Motor neuron (in vitro differentiated cells): Measurements from ENCODE around the gene HOXD1. TPM values are rescaled to one million over a fixed set of nuclear protein-coding genes. Genes with fewer than 3 reads are reported as not detected.

Experiments
- ATAC-seq, 8 experiments: fragments of 200-7000 bp; cut with Tn5 transposase; replicated peaks in 6 of 8; 2 replicates each; pipeline ENCODE4 v1.8.0; 2021; ENCODE audit warnings: mild to moderate bottlenecking in 8 of 8, moderate library complexity in 8 of 8
- H3K27ac ChIP-seq, 2 donors: fragments of 250-450 bp; sonication (Bioruptor Pico); 2 replicates each; pipeline ENCODE4 v1.9.0; 2021; ENCODE audit warnings: antibody characterized with exemption in 2 of 2, mild to moderate bottlenecking in 2 of 2, moderate library complexity in 1 of 2
- H3K4me1 ChIP-seq, 2 donors: fragments of 250-450 bp; sonication (Bioruptor Pico); replicated peaks in 1 of 2; 2 replicates each; pipeline ENCODE4 v1.6.1; 2021; ENCODE audit warnings: antibody characterized with exemption in 2 of 2, mild to moderate bottlenecking in 2 of 2, moderate library complexity in 1 of 2
- H3K4me3 ChIP-seq, 5 donors: fragments of 250-450 bp; sonication (Bioruptor Pico); 2 replicates each; pipeline ENCODE4 v1.9.0; 2021; ENCODE audit warnings: antibody characterized with exemption in 5 of 5, mild to moderate bottlenecking in 5 of 5, moderate library complexity in 4 of 5
- WGBS, 10 experiments: fragments of 450-650 bp; shearing (Covaris generic); methylation state at CpG; one replicate each; pipeline ENCODE4 v1.0.0; 2022; 5-methylcytosine and 5-hydroxymethylcytosine counted together
- in situ Hi-C, 9 experiments: fragments of 400-800 bp; cut with MboI; loops; one replicate each; pipeline ENCODE4 v1.15.0; 2021; ENCODE audit warnings: low sequenced_read_pairs in 9 of 9, low pct_unique_long_range_greater_than_20kb in 2 of 9; ENCODE audit not compliant: unreplicated experiment in 9 of 9
- total RNA-seq, 8 experiments: library from RNA; unstranded; fragments of 300-600 nt; gene quantifications; 2 replicates each; pipeline versions ENCODE4 v1.2.3 to v1.2.4, GENCODE V29; 2022

The HOXD1 gene
- total RNA-seq, 8 experiments from 2014 or later, result 0.43 to 6.2 (median 2.6) TPM

DNA sequence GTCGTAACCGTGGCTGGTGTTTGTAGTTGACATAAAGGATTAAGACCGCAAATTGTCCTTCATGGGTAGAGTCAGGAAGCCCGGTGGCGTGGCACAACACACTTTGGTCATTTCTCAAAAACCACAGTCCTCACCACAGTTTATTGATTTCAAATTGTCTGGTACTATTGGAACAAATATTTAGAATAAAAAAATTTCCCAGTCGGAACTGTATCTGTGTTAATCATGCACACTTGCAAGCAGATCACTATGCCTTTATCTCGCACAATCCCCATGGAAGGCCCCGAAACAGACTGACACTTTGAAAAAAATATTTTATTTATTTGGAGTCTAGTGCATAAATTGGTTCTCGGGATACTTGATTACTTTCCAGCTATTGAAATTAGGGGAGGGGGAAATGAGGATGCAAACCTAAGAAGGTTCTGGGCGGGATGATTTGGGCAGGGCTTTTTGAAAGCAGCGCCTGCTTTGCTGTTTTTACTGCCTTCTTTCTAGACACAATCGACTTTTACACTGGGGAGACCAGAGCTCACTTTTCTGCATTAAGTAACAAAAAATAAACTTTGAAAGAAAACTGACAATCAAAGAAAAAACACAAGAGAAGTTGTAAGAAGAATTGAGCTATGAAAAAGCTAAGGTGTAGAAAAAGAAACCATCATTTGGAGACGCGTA, 15.4 kb upstream of the HOXD1 start:
- Histone ChIP-seq H3K4me1 (peaks cover 57 to 81% of the 10 kb centered on the region in 2 donors), H3K4me3 (peak overlapping the region; percentile 28 to 50 (median 39)), H3K27ac (peak overlapping the region; percentile 94 to 95)
- in situ Hi-C loops, result no loop called here
- no peak for ATAC-seq
- WGBS, 10 experiments, result 2 to 100% (median 11%) methylated on average over 3 to 14 of the region's 14 CpGs; no CpG with 5 or more reads in 1 of the 10 experiments

DNA sequence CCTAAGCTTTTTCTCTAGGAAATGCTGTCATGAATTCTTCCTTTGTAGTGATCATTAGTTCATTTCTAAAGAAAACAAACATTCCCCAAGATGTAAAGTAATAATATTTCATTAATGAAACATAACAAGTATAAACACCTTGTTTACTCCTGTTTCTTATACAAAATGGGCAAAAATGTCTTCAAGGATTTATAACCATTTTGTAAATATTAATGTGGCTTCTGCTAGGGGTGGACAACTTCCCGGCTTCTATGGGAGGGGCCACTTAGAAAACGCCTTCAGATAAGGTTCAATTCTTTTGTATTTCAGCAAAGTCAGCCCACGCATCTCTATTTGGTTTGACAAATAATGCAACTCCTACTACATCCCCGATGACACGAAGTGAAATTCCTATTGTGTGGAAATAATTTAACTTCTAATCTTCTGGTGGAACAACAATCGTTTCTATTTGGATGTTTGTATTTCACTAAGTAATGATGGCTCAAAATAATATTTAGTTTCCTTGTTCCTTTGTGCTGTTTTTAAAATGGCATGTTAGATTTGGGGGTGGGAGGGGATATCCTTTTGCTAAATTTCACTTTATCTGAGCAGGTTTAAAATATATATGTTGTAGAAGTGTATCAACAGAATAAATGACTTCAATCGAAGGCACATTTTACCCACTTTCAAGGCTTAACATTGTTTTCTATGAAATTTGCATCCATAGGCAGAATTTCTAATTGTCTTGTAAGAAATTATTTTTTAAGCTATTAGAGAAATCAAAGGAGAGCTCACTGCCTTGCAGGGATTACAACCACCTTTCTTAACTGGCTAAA, 14.7 kb upstream of the HOXD1 start:
- 0 to 91% (median 0%) methylated on average over 1 to 7 of the region's 7 CpGs for WGBS, 10 experiments
- in situ Hi-C loops, result no loop called here
- peak overlapping the region; percentile 28 to 50 (median 39) for H3K4me3 ChIP-seq
- H3K4me1 ChIP-seq, result peaks cover 58 to 79% of the 10 kb centered on the region in 2 donors
- H3K27ac ChIP-seq, result peak overlapping the region; percentile 94 to 95
- no peak for ATAC-seq

DNA sequence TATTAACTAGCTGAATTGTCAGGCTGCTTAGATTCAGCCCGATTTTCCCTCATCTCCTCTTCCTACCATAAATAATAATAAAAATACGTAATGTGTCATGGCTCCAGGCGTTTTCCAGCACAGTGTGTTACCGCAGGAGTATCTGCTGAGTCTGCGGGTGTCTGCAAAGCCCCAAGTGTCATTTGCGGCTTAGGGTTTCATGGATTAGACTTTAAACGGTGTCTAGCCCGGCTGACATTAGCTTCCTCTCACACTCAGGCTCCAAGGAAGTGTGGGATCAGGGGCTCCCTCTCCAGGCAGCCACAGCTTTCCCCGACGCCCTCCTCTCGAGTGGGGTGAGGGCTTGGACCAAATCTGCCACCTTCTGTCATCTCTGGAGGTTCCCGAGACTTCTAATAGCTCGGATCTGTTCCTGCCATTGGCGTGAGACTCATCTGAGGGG, 14.1 kb upstream of the HOXD1 start:
- 0 to 96% (median 6%) methylated on average over 3 to 8 of the region's 14 CpGs; no CpG with 5 or more reads in 1 of the 10 experiments for WGBS, 10 experiments
- in situ Hi-C loops, result no loop called here
- Histone ChIP-seq H3K27ac (peak overlapping the region; percentile 94 to 95), H3K4me3 (peak overlapping the region; percentile 28 to 50 (median 39)), H3K4me1 (peaks cover 58 to 73% of the 10 kb centered on the region in 2 donors)
- ATAC-seq, result peak in 5 of 8 experiments; percentile 26 to 40 (median 35)

GRCh38 chr2:176174824-176175708, 13.4 kb upstream of the HOXD1 start:
- peak overlapping the region; percentile 94 to 95 for H3K27ac ChIP-seq
- H3K4me1 ChIP-seq, result peaks cover 54 to 70% of the 10 kb centered on the region in 2 donors
- 0 to 88% (median 1%) methylated on average over 5 to 13 of the region's 47 CpGs; no CpG with 5 or more reads in 6 of the 10 experiments for WGBS, 10 experiments
- in situ Hi-C loops, result no loop called here
- ATAC-seq, result peak in 5 of 8 experiments; percentile 42 to 57 (median 52)
- peak overlapping the region; percentile 28 to 50 (median 39) for H3K4me3 ChIP-seq

DNA sequence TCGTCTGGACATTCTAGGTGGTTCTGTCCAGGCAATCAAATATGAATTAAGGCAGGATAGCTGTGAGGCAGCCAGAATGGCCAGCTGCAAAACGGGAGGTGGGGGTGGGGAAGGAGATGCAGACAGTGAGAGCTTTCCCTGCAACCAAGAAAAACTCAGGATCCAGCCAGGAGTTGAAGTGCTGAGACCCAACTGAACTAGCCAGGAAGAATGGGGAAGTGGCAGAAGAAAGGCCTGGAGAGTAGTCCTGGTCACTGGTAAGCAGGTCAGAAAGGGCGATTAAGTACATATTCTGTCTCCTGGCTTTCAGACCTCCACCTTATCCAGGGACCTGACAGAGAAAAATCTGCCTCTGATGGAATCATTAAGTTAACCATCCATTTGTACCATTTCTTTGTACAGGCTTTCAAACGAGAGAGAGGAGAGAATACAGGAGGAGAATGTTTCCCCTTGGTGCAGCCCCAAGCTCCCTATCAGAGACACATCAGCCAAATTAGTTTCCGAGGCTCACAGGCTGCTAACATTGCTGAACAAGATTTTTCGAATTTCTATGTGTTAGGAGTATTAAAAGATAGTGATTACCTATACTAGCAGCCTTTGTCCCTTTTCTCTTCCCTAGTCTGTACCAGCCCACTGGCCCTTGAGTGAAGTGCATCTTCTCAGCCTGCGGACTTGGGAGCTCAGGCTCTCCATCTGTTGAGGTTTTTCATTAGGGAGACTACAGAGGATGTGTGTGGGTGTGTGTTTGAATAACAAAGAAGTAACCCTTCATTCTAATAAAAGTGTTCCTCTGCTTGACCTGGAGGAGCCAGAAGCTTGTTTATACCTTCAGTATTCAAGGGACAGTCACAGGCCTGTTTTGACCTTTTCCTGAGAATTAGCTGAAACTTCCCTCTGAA, 12.5 kb upstream of the HOXD1 start:
- Histone ChIP-seq H3K27ac (peak overlapping the region; percentile 94 to 95), H3K4me3 (peak overlapping the region; percentile 28 to 50 (median 39)), H3K4me1 (peaks cover 45 to 61% of the 10 kb centered on the region in 2 donors)
- WGBS, 10 experiments, result 8 to 80% (median 52%) methylated on average over 1 to 5 of the region's 7 CpGs; no CpG with 5 or more reads in 4 of the 10 experiments
- ATAC-seq, result no peak
- in situ Hi-C loops, result no loop called here

- H3K27ac ChIP-seq, result peak overlapping the region; percentile 94 to 96
- H3K4me3 ChIP-seq, result peak overlapping the region; percentile 28 to 44 (median 31)
- ATAC-seq, result no peak
- in situ Hi-C loops, result no loop called here
- 0 to 100% (median 17%) methylated on average over 1 to 3 of the region's 12 CpGs; no CpG with 5 or more reads in 7 of the 10 experiments for WGBS, 10 experiments
- H3K4me1 ChIP-seq, result peaks cover 35 to 45% of the 10 kb centered on the region in 2 donors
These were observed 10.9 kb upstream of the HOXD1 start for GRCh38 chr2:176177580-176178037.

DNA sequence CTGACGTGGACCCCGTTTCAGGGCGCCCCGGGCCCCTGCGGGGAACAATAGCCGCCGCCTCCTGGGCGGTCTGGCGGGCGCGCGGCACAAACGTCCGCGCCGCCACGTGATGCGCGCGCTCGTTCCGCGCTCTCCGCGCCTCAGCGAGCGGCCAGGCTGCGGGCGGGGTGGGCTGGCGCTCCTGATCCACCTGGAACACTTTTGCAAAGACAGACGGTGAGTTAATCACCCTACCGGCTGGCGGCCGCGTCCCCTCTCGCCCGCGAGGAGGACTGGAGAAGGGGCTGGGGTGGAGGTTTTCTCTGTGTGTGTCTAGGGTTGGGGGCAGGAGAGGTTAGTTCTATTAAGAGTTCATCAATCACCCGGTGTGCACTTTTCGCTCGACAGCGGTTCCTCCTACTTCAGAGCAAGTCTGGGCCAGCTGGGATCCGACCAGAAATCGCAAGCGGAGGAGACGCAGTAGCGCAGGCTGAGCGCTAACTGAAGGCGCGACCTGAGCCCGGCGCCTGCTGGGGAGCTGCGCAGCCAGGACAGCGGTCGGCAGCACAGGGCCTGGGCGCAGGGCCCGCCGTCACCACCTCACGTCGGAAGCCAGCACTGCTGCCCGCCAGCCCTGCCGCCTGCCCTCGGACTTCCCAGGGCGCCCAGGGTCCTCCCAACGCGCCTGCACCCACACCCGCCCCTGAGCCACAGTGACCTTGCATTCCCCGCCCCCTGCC, 10.3 kb upstream of the HOXD1 start:
- ATAC-seq, result peak; percentile 62 to 88 (median 72)
- in situ Hi-C loops, result no loop called here

GRCh38 chr2:176178757-176179295, 9.6 kb upstream of the HOXD1 start:
- ATAC-seq, result no peak
- peak overlapping the region; percentile 94 to 96 for H3K27ac ChIP-seq
- peak overlapping the region; percentile 28 to 44 (median 31) for H3K4me3 ChIP-seq
- in situ Hi-C loops, result no loop called here
- H3K4me1 ChIP-seq, result peaks cover 34 to 35% of the 10 kb centered on the region in 2 donors
- 27 to 100% (median 79%) methylated on average over 1 to 3 of the region's 7 CpGs for WGBS, 10 experiments

More for the DNA sequence above, 10.3 kb upstream of the HOXD1 start:
- Histone ChIP-seq H3K4me3 (peak overlapping the region; percentile 28 to 44 (median 31)), H3K4me1 (peaks cover 35 to 39% of the 10 kb centered on the region in 2 donors), H3K27ac (peak overlapping the region; percentile 94 to 96)
- WGBS, 10 experiments, result 18 to 20% methylated on average over 1 to 5 of the region's 68 CpGs; no CpG with 5 or more reads in 8 of the 10 experiments

- ATAC-seq, result no peak
- Histone ChIP-seq H3K4me3 (no peak overlapping the region), H3K4me1 (peaks cover 11 to 20% of the 10 kb centered on the region in 2 donors), H3K27ac (no peak overlapping the region)
- 83 to 100% (median 100%) methylated on average over 1 to 3 of the region's 3 CpGs; no CpG with 5 or more reads in 2 of the 10 experiments for WGBS, 10 experiments
- in situ Hi-C loops, result no loop called here
These were observed 6.9 kb upstream of the HOXD1 start for GRCh38 chr2:176181551-176181950.

DNA sequence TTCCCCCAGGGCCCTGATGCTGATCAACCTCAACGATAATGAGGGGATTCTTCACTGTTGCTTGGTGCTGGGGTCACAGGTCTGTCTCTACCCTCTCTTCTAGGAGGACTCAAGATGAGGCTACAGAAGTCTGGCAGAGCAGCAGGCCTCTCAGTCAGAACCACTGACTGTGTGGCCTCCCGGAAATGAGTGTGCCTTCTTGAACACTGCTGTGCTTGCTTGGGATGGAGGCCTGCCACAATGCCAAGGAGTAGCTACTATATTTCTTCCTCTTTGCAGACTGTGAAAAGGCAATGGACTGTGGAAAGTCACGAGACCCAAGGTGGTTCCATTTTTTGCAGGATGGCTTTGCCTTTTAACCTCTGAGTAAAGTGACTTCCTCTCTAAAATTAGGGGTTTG, 5.8 kb upstream of the HOXD1 start:
- in situ Hi-C loops, result no loop called here
- WGBS, 10 experiments, result 70 to 100% (median 92%) methylated on average over 1 to 2 of the region's 3 CpGs; no CpG with 5 or more reads in 4 of the 10 experiments
- H3K4me3 ChIP-seq, result no peak overlapping the region
- peaks cover 0 to 13% of the 10 kb centered on the region in 2 donors for H3K4me1 ChIP-seq
- no peak for ATAC-seq
- no peak overlapping the region for H3K27ac ChIP-seq

- no peak for ATAC-seq
- no peak overlapping the region for H3K27ac ChIP-seq
- no peak overlapping the region for H3K4me3 ChIP-seq
- peaks cover 0 to 3% of the 10 kb centered on the region in 2 donors for H3K4me1 ChIP-seq
- 25 to 90% (median 60%) methylated on average over 1 to 2 of the region's 2 CpGs; no CpG with 5 or more reads in 3 of the 10 experiments for WGBS, 10 experiments
- in situ Hi-C loops, result no loop called here
These were observed 3.7 kb upstream of the HOXD1 start for GRCh38 chr2:176184749-176185148.
